Peyer's patch (tissue), 4 donors: ENCODE measurements around the gene PDE2A. TPM values are rescaled to one million over a fixed set of nuclear protein-coding genes. Genes with fewer than 3 reads are reported as not detected.
A peak's percentile ranks its signal among the peaks of the same experiment; 100 is the strongest.

Experiments
- DNase-seq, 3 donors: peaks; one replicate each; pipeline ENCODE4 v3.0.0-alpha.2; 2017 to 2019
- H3K27ac ChIP-seq, 4 donors: fragments of 200-600 bp; sonication (generic); one replicate each; pipeline ENCODE4 v1.5.1; 2016 to 2019
- H3K27me3 ChIP-seq, 2 donors: fragments of 200-600 bp; sonication (generic); one replicate each; pipeline ENCODE4 v1.5.1; 2019
- H3K36me3 ChIP-seq, 3 donors: fragments of 200-600 bp; sonication (generic); one replicate each; pipeline ENCODE4 v1.5.1; 2016 to 2019
- H3K4me1 ChIP-seq, 4 donors: fragments of 200-600 bp; sonication (generic); one replicate each; pipeline ENCODE4 v1.5.1; 2016 to 2019
- H3K4me3 ChIP-seq, 4 donors: fragments of 200-600 bp; sonication (generic); 1 replicate in 3 of 4; 2 replicates in 1 of 4; pipeline ENCODE4 v1.5.1; 2016 to 2019; ENCODE audit warnings: mild to moderate bottlenecking in 1 of 4
- H3K9me3 ChIP-seq, 4 donors: fragments of 200-600 bp; sonication (generic); one replicate each; pipeline ENCODE4 v1.5.1; 2016 to 2019; ENCODE audit warnings: mild to moderate bottlenecking in 1 of 4
- POLR2A ChIP-seq, 2 donors: fragments of 450-650 bp; IDR thresholded peaks; one replicate each; pipeline ENCODE4 v1.5.1; 2017; ENCODE audit warnings: antibody characterized with exemption in 2 of 2, mild to moderate bottlenecking in 2 of 2, moderate library complexity in 2 of 2
- total RNA-seq, 4 donors: library from RNA; depleted of rRNA; stranded (reverse); fragments of >200 nt; gene quantifications; one replicate each; pipeline ENCODE4 v1.1.0, GENCODE V29; 2016
- TF ChIP-seq, protein P1 (sequence below), 6 experiments: fragments of 450-650 bp in 4 of 6; fragments of 200-600 bp in 2 of 6; sonication (generic) in 1 of 6; IDR thresholded peaks; one replicate each; pipeline ENCODE4 v1.5.1; 2017 to 2019; ENCODE audit warnings: antibody characterized with exemption in 6 of 6, mild to moderate bottlenecking in 3 of 6, moderate library complexity in 1 of 6

The PDE2A gene
- total RNA-seq, 4 donors from 2014 or later = 8.4 to 75.9 (median 33.1) TPM

DNA sequence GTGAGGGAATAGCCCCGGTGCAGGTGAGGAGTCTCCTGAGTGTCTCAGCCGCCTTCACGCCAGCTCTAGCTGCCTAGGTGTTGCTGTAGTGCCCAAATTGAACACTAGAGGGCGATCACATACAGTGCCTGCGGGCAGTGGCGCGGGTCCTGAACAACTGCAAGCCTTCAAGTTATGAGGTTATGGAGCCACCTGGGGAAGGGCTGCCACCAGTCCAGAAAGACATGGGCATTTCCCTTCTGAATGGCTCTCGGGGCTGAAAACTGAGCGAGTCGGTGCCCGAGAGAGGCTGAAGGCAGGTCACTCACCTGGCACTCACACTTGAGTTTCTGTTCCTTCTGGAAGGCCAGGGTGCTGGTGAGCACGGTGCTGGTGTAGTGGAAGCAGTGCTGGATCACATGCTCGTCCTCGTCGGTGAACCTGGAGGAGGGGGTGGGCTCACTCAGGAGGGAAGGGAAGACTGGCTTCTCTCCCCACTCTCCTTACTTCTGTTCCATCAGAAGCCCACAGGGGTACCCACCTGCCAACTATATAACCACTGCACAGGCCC lies 88.4 kb downstream of the PDE2A start:
- peaks cover 0 to 33% (median 11%) of the 10 kb centered on the region in 4 donors for H3K4me1 ChIP-seq
- H3K9me3 ChIP-seq = no peaks in the 10 kb centered on the region
- H3K4me3 ChIP-seq = no peak overlapping the region
- peaks cover 0 to 6% of the 10 kb centered on the region in 2 donors for H3K27me3 ChIP-seq
- TF ChIP-seq, protein P1, sequence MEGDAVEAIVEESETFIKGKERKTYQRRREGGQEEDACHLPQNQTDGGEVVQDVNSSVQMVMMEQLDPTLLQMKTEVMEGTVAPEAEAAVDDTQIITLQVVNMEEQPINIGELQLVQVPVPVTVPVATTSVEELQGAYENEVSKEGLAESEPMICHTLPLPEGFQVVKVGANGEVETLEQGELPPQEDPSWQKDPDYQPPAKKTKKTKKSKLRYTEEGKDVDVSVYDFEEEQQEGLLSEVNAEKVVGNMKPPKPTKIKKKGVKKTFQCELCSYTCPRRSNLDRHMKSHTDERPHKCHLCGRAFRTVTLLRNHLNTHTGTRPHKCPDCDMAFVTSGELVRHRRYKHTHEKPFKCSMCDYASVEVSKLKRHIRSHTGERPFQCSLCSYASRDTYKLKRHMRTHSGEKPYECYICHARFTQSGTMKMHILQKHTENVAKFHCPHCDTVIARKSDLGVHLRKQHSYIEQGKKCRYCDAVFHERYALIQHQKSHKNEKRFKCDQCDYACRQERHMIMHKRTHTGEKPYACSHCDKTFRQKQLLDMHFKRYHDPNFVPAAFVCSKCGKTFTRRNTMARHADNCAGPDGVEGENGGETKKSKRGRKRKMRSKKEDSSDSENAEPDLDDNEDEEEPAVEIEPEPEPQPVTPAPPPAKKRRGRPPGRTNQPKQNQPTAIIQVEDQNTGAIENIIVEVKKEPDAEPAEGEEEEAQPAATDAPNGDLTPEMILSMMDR (IDR thresholded peaks at IDR 0.05) = peak; percentile 82 to 96 (median 90)
- no peak for TF ChIP-seq POLR2A (IDR thresholded peaks at IDR 0.05)
- H3K36me3 ChIP-seq = peaks cover 0 to 3% (median 0%) of the 10 kb centered on the region in 3 donors
- H3K27ac ChIP-seq = no peak overlapping the region
- peak; percentile 59 to 87 (median 77) for DNase-seq

DNA sequence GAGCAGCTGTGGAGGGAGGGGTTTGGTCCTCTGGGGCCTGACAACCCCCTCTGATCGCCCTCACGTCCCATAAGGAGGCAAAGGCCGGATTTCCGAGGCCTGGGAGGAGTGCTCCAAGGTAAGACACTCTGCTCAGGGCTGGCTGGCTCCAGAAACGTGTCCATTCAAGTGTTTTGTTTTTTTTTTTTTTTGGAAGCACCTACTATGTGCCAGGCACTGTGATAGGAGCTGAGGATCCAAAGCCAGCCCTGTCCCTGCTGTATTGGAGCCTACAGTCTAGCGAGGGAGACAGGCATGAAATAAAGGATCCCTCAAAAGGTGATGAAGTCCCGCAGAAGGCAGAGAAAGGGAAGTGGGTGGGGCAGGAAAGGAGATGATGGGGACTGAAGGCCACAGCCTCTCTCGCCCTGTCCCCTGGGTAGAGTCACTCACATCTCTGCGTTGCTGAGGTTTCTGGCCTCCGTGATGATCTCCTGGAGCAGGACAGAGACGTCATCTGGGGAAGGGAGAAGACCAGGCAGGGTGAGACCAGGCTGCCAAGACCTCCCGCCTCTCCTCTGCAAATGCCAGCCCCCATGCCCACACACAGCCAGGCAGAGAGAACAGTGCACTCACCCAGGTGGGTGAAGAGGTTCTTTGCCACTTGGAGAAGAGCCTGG lies 89.2 kb downstream of the PDE2A start:
- Histone ChIP-seq H3K9me3 (no peaks in the 10 kb centered on the region), H3K27me3 (peaks cover 0 to 1% of the 10 kb centered on the region in 2 donors), H3K4me1 (peaks cover 0 to 27% (median 9%) of the 10 kb centered on the region in 4 donors), H3K4me3 (peak overlapping the region in 3 of 4 donors; percentile 18 to 34 (median 24)), H3K36me3 (peaks cover 0 to 3% (median 0%) of the 10 kb centered on the region in 3 donors), H3K27ac (peak overlapping the region in 1 of 4 donors; percentile 3)
- no peak for DNase-seq
- TF ChIP-seq POLR2A (IDR thresholded peaks at IDR 0.05) = no peak
- TF ChIP-seq, protein P1 (IDR thresholded peaks at IDR 0.05) = no peak

DNA sequence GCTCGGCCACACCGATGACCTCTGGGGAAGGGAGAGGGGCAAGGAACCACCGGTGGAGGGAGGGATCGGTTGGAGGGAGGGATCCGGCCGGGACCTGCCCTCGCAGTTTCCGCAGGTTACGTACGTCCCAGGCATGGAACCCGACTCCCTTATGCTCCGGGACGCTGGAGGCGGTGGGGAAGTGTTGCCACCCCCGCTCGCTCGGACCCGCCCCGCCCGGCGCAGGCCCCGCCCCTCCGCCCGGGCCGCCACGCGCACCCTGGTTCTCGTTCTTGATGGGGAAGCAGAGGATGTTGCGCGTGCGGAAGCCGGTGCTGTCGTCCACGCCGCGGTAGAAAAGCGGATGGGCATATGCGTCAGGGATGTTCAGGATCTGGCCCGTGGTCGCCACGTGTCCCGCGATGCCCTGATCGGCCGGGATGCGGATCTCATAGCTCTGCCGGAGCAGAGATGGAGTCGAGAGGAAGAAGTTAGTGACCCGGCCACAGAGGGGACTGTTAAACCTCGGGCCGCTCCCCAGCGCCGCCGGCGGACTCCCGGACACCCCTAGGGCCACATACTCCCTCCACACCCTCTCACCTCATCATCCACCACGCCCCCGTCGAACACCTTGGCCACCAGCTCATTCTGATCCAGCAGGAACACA lies 89.8 kb downstream of the PDE2A start:
- H3K4me1 ChIP-seq = peaks cover 0 to 21% (median 6%) of the 10 kb centered on the region in 4 donors
- peak overlapping the region in 3 of 4 donors; percentile 18 to 34 (median 24) for H3K4me3 ChIP-seq
- DNase-seq = peak; percentile 56 to 81 (median 65)
- peaks cover 0 to 3% (median 0%) of the 10 kb centered on the region in 3 donors for H3K36me3 ChIP-seq
- H3K9me3 ChIP-seq = no peaks in the 10 kb centered on the region
- TF ChIP-seq, protein P1 (IDR thresholded peaks at IDR 0.05) = no peak
- TF ChIP-seq POLR2A (IDR thresholded peaks at IDR 0.05) = no peak
- H3K27me3 ChIP-seq = no peaks in the 10 kb centered on the region
- peak overlapping the region in 1 of 4 donors; percentile 3 for H3K27ac ChIP-seq

DNA sequence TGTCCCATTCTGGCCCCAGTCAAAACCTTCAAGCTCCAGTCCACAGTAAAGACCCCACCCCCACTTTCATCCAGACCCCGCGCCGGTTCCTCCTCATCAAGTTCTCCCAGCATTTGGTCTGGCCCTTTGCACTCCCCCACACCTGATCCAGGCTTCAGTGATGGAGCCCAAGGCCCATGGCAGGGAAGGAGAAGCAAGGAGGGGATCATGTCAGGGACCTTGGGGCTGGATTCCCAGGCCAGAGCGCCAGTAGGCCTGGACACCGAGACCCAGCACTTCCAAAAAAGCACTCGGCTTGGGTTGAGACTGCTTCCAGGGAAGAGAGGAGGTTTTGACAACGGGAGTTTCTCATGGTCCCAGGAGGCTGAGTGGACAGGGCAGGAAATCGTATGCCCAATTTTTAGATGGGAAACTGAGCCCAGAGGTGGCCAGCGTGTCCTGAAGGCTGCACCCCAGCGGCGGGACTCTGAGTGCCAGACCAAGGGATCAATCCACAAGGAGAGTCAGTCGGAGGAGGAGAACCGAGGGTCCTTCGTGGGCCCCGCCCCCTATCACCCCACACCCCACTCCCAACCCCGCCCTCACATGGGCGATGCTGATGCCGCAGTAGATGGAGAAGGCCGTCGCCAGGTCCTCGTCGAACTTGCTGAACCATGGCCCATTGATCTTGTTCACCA lies 90.5 kb downstream of the PDE2A start:
- TF ChIP-seq POLR2A (IDR thresholded peaks at IDR 0.05) = no peak
- TF ChIP-seq, protein P1 (IDR thresholded peaks at IDR 0.05) = no peak
- peak overlapping the region in 2 of 4 donors; percentile 24 to 34 for H3K4me3 ChIP-seq
- H3K4me1 ChIP-seq = peaks cover 0 to 21% (median 6%) of the 10 kb centered on the region in 4 donors
- H3K27me3 ChIP-seq = no peaks in the 10 kb centered on the region
- peak in 1 of 3 donors; percentile 15 for DNase-seq
- peaks cover 0 to 3% (median 0%) of the 10 kb centered on the region in 3 donors for H3K36me3 ChIP-seq
- H3K27ac ChIP-seq = no peak overlapping the region
- no peaks in the 10 kb centered on the region for H3K9me3 ChIP-seq

DNA sequence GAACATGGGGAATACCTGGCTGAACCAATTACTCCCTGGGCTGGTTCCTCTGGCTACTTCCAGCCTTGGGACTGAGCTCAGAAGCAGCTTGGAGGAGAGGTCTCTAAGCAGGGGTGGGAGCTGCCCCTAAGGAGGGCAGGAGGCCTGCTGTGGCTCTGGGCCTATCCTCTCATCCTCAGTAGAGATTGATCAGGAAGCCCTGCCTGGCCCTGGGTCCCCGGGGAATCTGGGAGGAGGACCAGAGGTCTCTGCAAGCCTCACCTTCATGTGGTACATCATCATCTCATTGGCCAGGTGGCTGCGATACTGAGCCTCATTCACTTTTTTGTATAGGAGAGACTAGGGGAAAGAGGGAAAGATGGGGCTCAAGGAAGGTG lies 91.1 kb downstream of the PDE2A start:
- H3K36me3 ChIP-seq = peaks cover 0 to 3% (median 0%) of the 10 kb centered on the region in 3 donors
- H3K27me3 ChIP-seq = no peaks in the 10 kb centered on the region
- peak in 1 of 3 donors; percentile 11 for DNase-seq

More for the DNA sequence above, 91.1 kb downstream of the PDE2A start:
- no peak overlapping the region for H3K27ac ChIP-seq
- no peak for TF ChIP-seq POLR2A (IDR thresholded peaks at IDR 0.05)
- TF ChIP-seq, protein P1 (IDR thresholded peaks at IDR 0.05) = no peak
- H3K4me3 ChIP-seq = no peak overlapping the region
- H3K9me3 ChIP-seq = no peaks in the 10 kb centered on the region
- H3K4me1 ChIP-seq = peaks cover 0 to 21% (median 6%) of the 10 kb centered on the region in 4 donors
